ENCODE results near the gene PPP4R1.

PPP4R1 gene

GRCh38 chr18:9587924-9588323 is 26.4 kb downstream of the PPP4R1 start:
- DNase-seq = no peak

- no peak for DNase-seq
Measured at GRCh38 chr18:9586814-9587213, 27.5 kb downstream of the PPP4R1 start.

GRCh38 chr18:9581667-9582066 is 32.7 kb downstream of the PPP4R1 start:
- no peak for DNase-seq

GRCh38 chr18:9578306-9578705 is 36.1 kb downstream of the PPP4R1 start:
- no peak for DNase-seq

- no peak for DNase-seq
Measured at GRCh38 chr18:9577361-9577760, 37.0 kb downstream of the PPP4R1 start.

- no peak for DNase-seq
Measured at GRCh38 chr18:9575558-9575957, 38.8 kb downstream of the PPP4R1 start.

GRCh38 chr18:9574473-9575115 is 39.8 kb downstream of the PPP4R1 start:
- no peak for DNase-seq

GRCh38 chr18:9571546-9571945 is 42.8 kb downstream of the PPP4R1 start:
- no peak for DNase-seq

- no peak for DNase-seq
Measured at GRCh38 chr18:9570255-9570654, 44.1 kb downstream of the PPP4R1 start.

GRCh38 chr18:9569178-9569577 is 45.2 kb downstream of the PPP4R1 start:
- DNase-seq = no peak

GRCh38 chr18:9568186-9568585 is 46.2 kb downstream of the PPP4R1 start:
- no peak for DNase-seq

GRCh38 chr18:9565407-9565806 is 49.0 kb downstream of the PPP4R1 start:
- DNase-seq = no peak

GRCh38 chr18:9563331-9563730 is 51.0 kb downstream of the PPP4R1 start:
- DNase-seq = no peak

- DNase-seq = no peak
Measured at GRCh38 chr18:9562584-9562983, 51.8 kb downstream of the PPP4R1 start.

GRCh38 chr18:9561759-9562158 is 52.6 kb downstream of the PPP4R1 start:
- DNase-seq = no peak

- DNase-seq = no peak
Measured at GRCh38 chr18:9559253-9559652, 55.1 kb downstream of the PPP4R1 start.

GRCh38 chr18:9558387-9559064 is 55.8 kb downstream of the PPP4R1 start:
- DNase-seq = no peak

GRCh38 chr18:9557250-9557943 is 57.0 kb downstream of the PPP4R1 start:
- DNase-seq = no peak

- DNase-seq = no peak
Measured at GRCh38 chr18:9552616-9553015, 61.7 kb downstream of the PPP4R1 start.

GRCh38 chr18:9552191-9552590 is 62.2 kb downstream of the PPP4R1 start:
- no peak for DNase-seq

GRCh38 chr18:9550429-9550828 is 63.9 kb downstream of the PPP4R1 start:
- no peak for DNase-seq

- DNase-seq = no peak
Measured at GRCh38 chr18:9549405-9549804, 65.0 kb downstream of the PPP4R1 start.

GRCh38 chr18:9547782-9548181 is 66.6 kb downstream of the PPP4R1 start:
- no peak for DNase-seq

- DNase-seq = no peak
Measured at GRCh38 chr18:9546468-9546867, 67.9 kb downstream of the PPP4R1 start.
